GM13977 (cell line): ENCODE measurements around the gene CFAP97D2.
"Not testable (repeated sequence)": the region's sequence is repeated elsewhere in the genome, so short reads cannot be mapped to it uniquely, and the experiment has no call there.

Experiments used
- DNase-seq: peaks from one replicate; pipeline ENCODE4 v3.0.0; 2012; ENCODE audit warnings: low spot score
- in situ Hi-C: fragments of 300-500 bp; cut with MboI; formaldehyde crosslinking; loops from one replicate; pipeline ENCODE4 v1.12.0; 2022; ENCODE audit warnings: low sequenced_read_pairs, low pct_unique_long_range_greater_than_20kb, mixed read lengths, inconsistent platforms; ENCODE audit not compliant: unreplicated experiment
- TF ChIP-seq, protein P1 (sequence below): IDR thresholded peaks from 2 replicates; pipeline ENCODE4 v1.5.1; 2012; ENCODE audit warnings: mild to moderate bottlenecking, control low read depth; ENCODE audit not compliant: insufficient read depth; ENCODE audit errors: extremely low read depth, missing control alignments

Gene CFAP97D2

GRCh38 chr13:114244637-114245036 is 65.6 kb downstream of the CFAP97D2 start:
- in situ Hi-C loops, result no loop called here
- TF ChIP-seq, protein P1, sequence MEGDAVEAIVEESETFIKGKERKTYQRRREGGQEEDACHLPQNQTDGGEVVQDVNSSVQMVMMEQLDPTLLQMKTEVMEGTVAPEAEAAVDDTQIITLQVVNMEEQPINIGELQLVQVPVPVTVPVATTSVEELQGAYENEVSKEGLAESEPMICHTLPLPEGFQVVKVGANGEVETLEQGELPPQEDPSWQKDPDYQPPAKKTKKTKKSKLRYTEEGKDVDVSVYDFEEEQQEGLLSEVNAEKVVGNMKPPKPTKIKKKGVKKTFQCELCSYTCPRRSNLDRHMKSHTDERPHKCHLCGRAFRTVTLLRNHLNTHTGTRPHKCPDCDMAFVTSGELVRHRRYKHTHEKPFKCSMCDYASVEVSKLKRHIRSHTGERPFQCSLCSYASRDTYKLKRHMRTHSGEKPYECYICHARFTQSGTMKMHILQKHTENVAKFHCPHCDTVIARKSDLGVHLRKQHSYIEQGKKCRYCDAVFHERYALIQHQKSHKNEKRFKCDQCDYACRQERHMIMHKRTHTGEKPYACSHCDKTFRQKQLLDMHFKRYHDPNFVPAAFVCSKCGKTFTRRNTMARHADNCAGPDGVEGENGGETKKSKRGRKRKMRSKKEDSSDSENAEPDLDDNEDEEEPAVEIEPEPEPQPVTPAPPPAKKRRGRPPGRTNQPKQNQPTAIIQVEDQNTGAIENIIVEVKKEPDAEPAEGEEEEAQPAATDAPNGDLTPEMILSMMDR, result no peak

GRCh38 chr13:114248011-114248410 is 69.0 kb downstream of the CFAP97D2 start:
- no peak for DNase-seq
- TF ChIP-seq, protein P1, result no peak
- in situ Hi-C loops, result no loop called here

More at GRCh38 chr13:114244637-114245036, 65.6 kb downstream of the CFAP97D2 start:
- no peak for DNase-seq

- no peak for DNase-seq
- TF ChIP-seq, protein P1, result no peak
- in situ Hi-C loops, result no loop called here
Measured at GRCh38 chr13:114249077-114249476, 70.0 kb downstream of the CFAP97D2 start.

- in situ Hi-C loops, result not testable (repeated sequence)
Measured at GRCh38 chr13:114251639-114252440, 72.8 kb downstream of the CFAP97D2 start.

DNA sequence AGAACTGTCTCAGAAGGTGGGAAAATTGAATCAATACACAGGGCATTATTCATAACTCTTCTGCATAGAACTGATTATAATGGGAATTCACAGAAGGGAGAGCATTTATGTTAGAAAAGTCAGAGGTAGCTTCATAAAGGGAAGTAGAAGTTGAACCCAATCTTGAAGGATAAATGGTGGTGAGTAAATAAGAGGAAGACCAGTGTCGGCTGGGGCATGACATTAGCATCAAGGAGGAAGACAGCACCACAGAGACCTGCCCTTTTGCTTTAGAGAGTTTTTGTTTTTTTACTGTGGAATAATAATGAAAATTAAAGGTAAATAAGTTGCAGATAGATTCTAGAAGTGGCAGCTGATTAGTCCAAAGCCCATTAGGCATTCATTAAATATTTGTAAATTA is 77.5 kb downstream of the CFAP97D2 start:
- in situ Hi-C loops, result no loop called here
- DNase-seq, result no peak

More at GRCh38 chr13:114251639-114252440, 72.8 kb downstream of the CFAP97D2 start:
- not testable (repeated sequence) for DNase-seq

DNA sequence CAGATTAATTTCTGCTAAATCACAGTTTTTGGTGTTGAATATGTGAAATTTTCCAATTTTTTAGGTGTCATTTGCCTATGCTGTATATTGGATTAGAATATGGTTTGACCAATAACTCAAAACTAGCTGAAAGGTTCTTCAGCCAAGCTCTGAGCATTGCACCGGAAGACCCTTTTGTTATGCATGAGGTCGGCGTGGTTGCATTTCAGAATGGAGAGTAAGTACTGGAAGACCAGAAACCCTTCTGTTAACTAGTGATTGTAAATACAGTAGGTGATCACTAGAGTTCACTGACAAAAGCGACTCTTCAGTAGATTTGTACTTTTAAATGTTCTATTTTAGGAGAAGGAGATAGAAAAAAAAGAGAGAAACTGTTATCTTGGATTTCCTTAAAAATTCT is 78.0 kb downstream of the CFAP97D2 start:
- DNase-seq, result no peak
- TF ChIP-seq, protein P1, result no peak
- in situ Hi-C loops, result no loop called here

More for the DNA sequence above, 77.5 kb downstream of the CFAP97D2 start:
- TF ChIP-seq, protein P1, result no peak

DNA sequence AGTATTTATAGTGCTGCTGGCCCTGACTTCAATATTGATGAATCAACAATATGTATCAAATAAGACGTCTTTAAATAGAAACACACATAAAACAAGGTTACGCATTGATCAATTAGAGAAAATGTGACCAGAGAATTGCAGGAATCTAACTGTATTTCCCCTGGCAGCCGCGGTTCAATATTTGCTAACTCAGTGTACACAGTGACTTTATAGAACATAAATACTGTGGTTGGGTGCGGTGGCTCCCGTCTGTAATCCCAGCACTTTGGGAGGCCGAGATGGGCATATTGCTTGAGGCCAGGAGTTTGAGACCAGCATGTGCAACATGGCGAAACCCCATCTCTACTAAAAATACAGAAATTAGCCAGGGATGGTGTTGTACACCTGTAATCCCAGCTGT is 79.5 kb downstream of the CFAP97D2 start:
- DNase-seq, result no peak
- in situ Hi-C loops, result no loop called here
- TF ChIP-seq, protein P1, result no peak
